ENCODE results near the gene LINC00237.

LINC00237 gene

GRCh38 chr20:21082584-21082983, 23.6 kb downstream of the LINC00237 start:
- no peak overlapping the region for H3K9ac ChIP-seq (ENCODE audit: low read length)
- no peaks in the 10 kb centered on the region for H3K4me1 ChIP-seq (ENCODE audit: control insufficient read depth, insufficient read depth, low read length)
- H3K36me3 ChIP-seq (ENCODE audit: control insufficient read depth, insufficient read depth, low read length): no peaks in the 10 kb centered on the region
- no peaks in the 10 kb centered on the region for H3K27me3 ChIP-seq (ENCODE audit: control insufficient read depth, insufficient read depth, low read length)
- H3K27ac ChIP-seq (ENCODE audit: low read depth, low read length): no peak overlapping the region
- no peak overlapping the region for H3K4me3 ChIP-seq (ENCODE audit: low read length)

GRCh38 chr20:21077809-21078345, 28.3 kb downstream of the LINC00237 start:
- no peaks in the 10 kb centered on the region for H3K4me1 ChIP-seq (ENCODE audit: control insufficient read depth, insufficient read depth, low read length)
- no peak overlapping the region for H3K27ac ChIP-seq (ENCODE audit: low read depth, low read length)
- no peaks in the 10 kb centered on the region for H3K36me3 ChIP-seq (ENCODE audit: control insufficient read depth, insufficient read depth, low read length)
- no peak overlapping the region for H3K9ac ChIP-seq (ENCODE audit: low read length)
- H3K4me3 ChIP-seq (ENCODE audit: low read length): no peak overlapping the region
- no peaks in the 10 kb centered on the region for H3K27me3 ChIP-seq (ENCODE audit: control insufficient read depth, insufficient read depth, low read length)

- H3K27ac ChIP-seq (ENCODE audit: low read depth, low read length): no peak overlapping the region
- H3K27me3 ChIP-seq (ENCODE audit: control insufficient read depth, insufficient read depth, low read length): no peaks in the 10 kb centered on the region
- no peaks in the 10 kb centered on the region for H3K4me1 ChIP-seq (ENCODE audit: control insufficient read depth, insufficient read depth, low read length)
- H3K4me3 ChIP-seq (ENCODE audit: low read length): no peak overlapping the region
- H3K9ac ChIP-seq (ENCODE audit: low read length): no peak overlapping the region
- H3K36me3 ChIP-seq (ENCODE audit: control insufficient read depth, insufficient read depth, low read length): no peaks in the 10 kb centered on the region
Observed at GRCh38 chr20:21076073-21076472, 30.1 kb downstream of the LINC00237 start.

GRCh38 chr20:21075471-21075870, 30.7 kb downstream of the LINC00237 start:
- no peak overlapping the region for H3K9ac ChIP-seq (ENCODE audit: low read length)
- no peaks in the 10 kb centered on the region for H3K36me3 ChIP-seq (ENCODE audit: control insufficient read depth, insufficient read depth, low read length)
- H3K4me1 ChIP-seq (ENCODE audit: control insufficient read depth, insufficient read depth, low read length): no peaks in the 10 kb centered on the region
- H3K27me3 ChIP-seq (ENCODE audit: control insufficient read depth, insufficient read depth, low read length): no peaks in the 10 kb centered on the region
- no peak overlapping the region for H3K4me3 ChIP-seq (ENCODE audit: low read length)
- H3K27ac ChIP-seq (ENCODE audit: low read depth, low read length): no peak overlapping the region

- Histone ChIP-seq H3K27me3 (ENCODE audit: control insufficient read depth, insufficient read depth, low read length) (no peaks in the 10 kb centered on the region), H3K36me3 (ENCODE audit: control insufficient read depth, insufficient read depth, low read length) (no peaks in the 10 kb centered on the region), H3K4me3 (ENCODE audit: low read length) (no peak overlapping the region), H3K27ac (ENCODE audit: low read depth, low read length) (no peak overlapping the region), H3K4me1 (ENCODE audit: control insufficient read depth, insufficient read depth, low read length) (no peaks in the 10 kb centered on the region), H3K9ac (ENCODE audit: low read length) (no peak overlapping the region)
Observed at GRCh38 chr20:21074605-21075336, 31.4 kb downstream of the LINC00237 start.

GRCh38 chr20:21067255-21067654, 38.9 kb downstream of the LINC00237 start:
- Histone ChIP-seq H3K27ac (ENCODE audit: low read depth, low read length) (no peak overlapping the region), H3K27me3 (ENCODE audit: control insufficient read depth, insufficient read depth, low read length) (no peaks in the 10 kb centered on the region), H3K36me3 (ENCODE audit: control insufficient read depth, insufficient read depth, low read length) (no peaks in the 10 kb centered on the region), H3K4me3 (ENCODE audit: low read length) (no peak overlapping the region), H3K9ac (ENCODE audit: low read length) (no peak overlapping the region), H3K4me1 (ENCODE audit: control insufficient read depth, insufficient read depth, low read length) (no peaks in the 10 kb centered on the region)

- Histone ChIP-seq H3K9ac (ENCODE audit: low read length) (no peak overlapping the region), H3K27me3 (ENCODE audit: control insufficient read depth, insufficient read depth, low read length) (no peaks in the 10 kb centered on the region), H3K4me3 (ENCODE audit: low read length) (no peak overlapping the region), H3K36me3 (ENCODE audit: control insufficient read depth, insufficient read depth, low read length) (no peaks in the 10 kb centered on the region), H3K4me1 (ENCODE audit: control insufficient read depth, insufficient read depth, low read length) (no peaks in the 10 kb centered on the region), H3K27ac (ENCODE audit: low read depth, low read length) (no peak overlapping the region)
Observed at GRCh38 chr20:21064924-21065323, 41.2 kb downstream of the LINC00237 start.

- no peak overlapping the region for H3K9ac ChIP-seq (ENCODE audit: low read length)
- H3K27ac ChIP-seq (ENCODE audit: low read depth, low read length): no peak overlapping the region
- H3K27me3 ChIP-seq (ENCODE audit: control insufficient read depth, insufficient read depth, low read length): no peaks in the 10 kb centered on the region
- H3K4me3 ChIP-seq (ENCODE audit: low read length): no peak overlapping the region
- H3K36me3 ChIP-seq (ENCODE audit: control insufficient read depth, insufficient read depth, low read length): no peaks in the 10 kb centered on the region
- no peaks in the 10 kb centered on the region for H3K4me1 ChIP-seq (ENCODE audit: control insufficient read depth, insufficient read depth, low read length)
Observed at GRCh38 chr20:21063276-21063675, 42.9 kb downstream of the LINC00237 start.

- H3K36me3 ChIP-seq (ENCODE audit: control insufficient read depth, insufficient read depth, low read length): no peaks in the 10 kb centered on the region
- no peak overlapping the region for H3K27ac ChIP-seq (ENCODE audit: low read depth, low read length)
- H3K4me3 ChIP-seq (ENCODE audit: low read length): no peak overlapping the region
- H3K9ac ChIP-seq (ENCODE audit: low read length): no peak overlapping the region
- no peaks in the 10 kb centered on the region for H3K4me1 ChIP-seq (ENCODE audit: control insufficient read depth, insufficient read depth, low read length)
- H3K27me3 ChIP-seq (ENCODE audit: control insufficient read depth, insufficient read depth, low read length): no peaks in the 10 kb centered on the region
Observed at GRCh38 chr20:21053002-21053762, 53.0 kb downstream of the LINC00237 start.

GRCh38 chr20:21052686-21053001, 53.5 kb downstream of the LINC00237 start:
- Histone ChIP-seq H3K27me3 (ENCODE audit: control insufficient read depth, insufficient read depth, low read length) (no peaks in the 10 kb centered on the region), H3K36me3 (ENCODE audit: control insufficient read depth, insufficient read depth, low read length) (no peaks in the 10 kb centered on the region), H3K4me3 (ENCODE audit: low read length) (no peak overlapping the region), H3K27ac (ENCODE audit: low read depth, low read length) (no peak overlapping the region), H3K9ac (ENCODE audit: low read length) (no peak overlapping the region), H3K4me1 (ENCODE audit: control insufficient read depth, insufficient read depth, low read length) (no peaks in the 10 kb centered on the region)

- H3K4me1 ChIP-seq (ENCODE audit: control insufficient read depth, insufficient read depth, low read length): no peaks in the 10 kb centered on the region
- no peak overlapping the region for H3K27ac ChIP-seq (ENCODE audit: low read depth, low read length)
- no peaks in the 10 kb centered on the region for H3K27me3 ChIP-seq (ENCODE audit: control insufficient read depth, insufficient read depth, low read length)
- no peaks in the 10 kb centered on the region for H3K36me3 ChIP-seq (ENCODE audit: control insufficient read depth, insufficient read depth, low read length)
- H3K4me3 ChIP-seq (ENCODE audit: low read length): no peak overlapping the region
- H3K9ac ChIP-seq (ENCODE audit: low read length): no peak overlapping the region
Observed at GRCh38 chr20:21052241-21052640, 53.9 kb downstream of the LINC00237 start.

- Histone ChIP-seq H3K4me3 (ENCODE audit: low read length) (no peak overlapping the region), H3K9ac (ENCODE audit: low read length) (no peak overlapping the region), H3K4me1 (ENCODE audit: control insufficient read depth, insufficient read depth, low read length) (no peaks in the 10 kb centered on the region), H3K27me3 (ENCODE audit: control insufficient read depth, insufficient read depth, low read length) (no peaks in the 10 kb centered on the region), H3K27ac (ENCODE audit: low read depth, low read length) (no peak overlapping the region), H3K36me3 (ENCODE audit: control insufficient read depth, insufficient read depth, low read length) (no peaks in the 10 kb centered on the region)
Observed at GRCh38 chr20:21050710-21051109, 55.4 kb downstream of the LINC00237 start.
